PC-3 (cell line): Measurements from ENCODE around the gene IFT172. TPM values are rescaled to one million over a fixed set of nuclear protein-coding genes. Genes with fewer than 3 reads are reported as not detected.
A peak's percentile ranks its signal among the peaks of the same experiment; 100 is the strongest.

Experiments
- ATAC-seq: fragments of 200-7000 bp; cut with Tn5 transposase; 2 replicates; pipeline ENCODE4 v1.9.1; 2020; ENCODE audit warnings: mild to moderate bottlenecking, moderate library complexity
- BruUV-seq: library from RNA; stranded (reverse); fragments of 400-500 nt; replicated peaks from 2 replicates; lab custom pipeline; 2021; lab: Mats Ljungman, UMichigan
- CTCF ChIA-PET: fragments of 300-600 bp; sonication (Branson Sonifier 250); formaldehyde crosslinking; loops from one replicate; lab custom pipeline; 2022; ENCODE audit warnings: antibody characterized with exemption; lab: Charles Lee
- POLR2A ChIA-PET: fragments of 300-600 bp; sonication (Branson Sonifier 250); formaldehyde crosslinking; loops from one replicate; lab custom pipeline; 2022; ENCODE audit warnings: antibody characterized with exemption; ENCODE audit not compliant: unreplicated experiment; lab: Charles Lee
- DNase-seq: peaks from one replicate; pipeline ENCODE4 v3.0.0-alpha.2; 2015
- H2AFZ ChIP-seq: fragments of 300-600 bp; sonication (generic); 2 replicates; pipeline ENCODE4 v1.6.0; 2016; ENCODE audit warnings: antibody characterized with exemption, low read length
- H3F3A ChIP-seq: fragments of 300-600 bp; sonication (generic); one replicate; pipeline ENCODE4 v1.6.0; 2017; ENCODE audit warnings: antibody characterized with exemption, low read length, control low read depth, mild to moderate bottlenecking; ENCODE audit not compliant: unreplicated experiment
- H3K27ac ChIP-seq: fragments of 300-600 bp; sonication (generic); 2 replicates; pipeline ENCODE4 v1.5.1; 2016; ENCODE audit warnings: mild to moderate bottlenecking, low read length
- H3K27me3 ChIP-seq: fragments of 300-600 bp; sonication (generic); 2 replicates; pipeline ENCODE4 v1.6.1; 2016; ENCODE audit warnings: low read length, mixed read lengths
- H3K36me3 ChIP-seq: fragments of 300-600 bp; sonication (generic); 2 replicates; pipeline ENCODE4 v1.6.1; 2016; ENCODE audit warnings: low read depth, mixed run types, low read length, mixed read lengths
- H3K4me1 ChIP-seq: fragments of 300-600 bp; sonication (generic); 2 replicates; pipeline ENCODE4 v1.5.1; 2016; ENCODE audit warnings: low read length; ENCODE audit not compliant: insufficient read depth
- H3K4me2 ChIP-seq: fragments of 300-600 bp; sonication (generic); 2 replicates; pipeline ENCODE4 v1.6.0; 2016; ENCODE audit warnings: low read length
- H3K4me3 ChIP-seq: fragments of 300-600 bp; sonication (generic); 2 replicates; pipeline ENCODE4 v1.5.1; 2016; ENCODE audit warnings: mild to moderate bottlenecking, low read length, mixed read lengths
- H3K79me2 ChIP-seq: fragments of 300-600 bp; sonication (generic); 2 replicates; pipeline ENCODE4 v1.6.1; 2017; ENCODE audit warnings: low read length, mixed read lengths
- H3K9ac ChIP-seq: fragments of 300-600 bp; sonication (generic); 2 replicates; pipeline ENCODE4 v1.6.0; 2016; ENCODE audit warnings: mild to moderate bottlenecking, low read length
- H3K9me2 ChIP-seq: fragments of 300-600 bp; sonication (generic); replicated peaks from 2 replicates; pipeline ENCODE4 v1.6.1; 2016; ENCODE audit warnings: mixed run types, low read length, mixed read lengths
- H3K9me3 ChIP-seq: fragments of 300-600 bp; sonication (generic); 2 replicates; pipeline ENCODE4 v1.6.1; 2016; ENCODE audit warnings: low read length, mixed read lengths
- H4K20me1 ChIP-seq: fragments of 300-600 bp; sonication (generic); 2 replicates; pipeline ENCODE4 v1.6.1; 2016; ENCODE audit warnings: low read length, mixed read lengths
- CTCF ChIP-seq: fragments of 300-600 bp; sonication (generic); conservative IDR thresholded peaks from 2 replicates; pipeline ENCODE4 v1.5.1; 2017; ENCODE audit warnings: antibody characterized with exemption, low read depth, mild to moderate bottlenecking, low read length
- EZH2 ChIP-seq: fragments of 300-600 bp; sonication (generic); IDR thresholded peaks from one replicate; pipeline ENCODE4 v1.6.1; 2017; ENCODE audit warnings: antibody characterized with exemption, mild to moderate bottlenecking, low read length; ENCODE audit not compliant: unreplicated experiment
- EZH2phosphoT487 ChIP-seq: fragments of 300-600 bp; sonication (generic); IDR thresholded peaks from 2 replicates; pipeline ENCODE4 v1.6.1; 2018; ENCODE audit warnings: mild to moderate bottlenecking, antibody characterized with exemption, low read length, borderline replicate concordance
- intact Hi-C: fragments of 100-400 bp; cut with micrococcal nuclease; formaldehyde crosslinking; loops from 2 replicates; pipeline ENCODE4 v1.9.0; 2023
- total RNA-seq: library from RNA; depleted of rRNA; stranded (reverse); fragments of >200 nt; gene quantifications from 2 replicates; pipeline ENCODE4 v1.2.3, GENCODE V29; 2014

Gene IFT172
- total RNA-seq, 1 experiment from 2014 or later = 22.9 TPM

GRCh38 chr2:27407798-27408491 lies 81.6 kb downstream of the IFT172 start:
- BruUV-seq = no TSS peak
- H3K9ac ChIP-seq = peak overlapping the region; percentile 91
- TF ChIP-seq CTCF (peak; percentile 71), EZH2phosphoT487 (no peak), EZH2 (no peak)
- no peaks in the 10 kb centered on the region for H3K9me2 ChIP-seq
- ATAC-seq (no peak), DNase-seq (peak; percentile 72)
- no peak overlapping the region for H2AFZ ChIP-seq
- POLR2A ChIA-PET = interaction anchor here (0.6 to 0.7 kb wide), 2 partner anchors 21 to 163 kb away, joined by 4 to 6 read pairs; partner anchors contain the start of gene NRBP1
- intact Hi-C loops = loop anchor here (1.0 to 10.0 kb wide), 3 partner anchors 221 to 275 kb away; partner anchors contain the start of genes CCDC121 and GPN1
- H3K4me1 ChIP-seq = peaks cover 21% of the 10 kb centered on the region; the same call in 1 of the 2 replicates
- H3K79me2 ChIP-seq = peaks cover 64% of the 10 kb centered on the region
- no peak overlapping the region for H3K27ac ChIP-seq
- peak overlapping the region; percentile 77 for H3K4me3 ChIP-seq
- no peaks in the 10 kb centered on the region for H3K9me3 ChIP-seq
- no peaks in the 10 kb centered on the region for H3F3A ChIP-seq
- peaks cover 3% of the 10 kb centered on the region; the same call in 1 of the 2 replicates for H3K36me3 ChIP-seq
- H3K27me3 ChIP-seq = no peaks in the 10 kb centered on the region
- CTCF ChIA-PET = interaction anchor here (0.6 to 1.0 kb wide), 2 partner anchors 22 to 48 kb away, joined by 3 to 5 read pairs; no protein-coding TSS in a partner anchor
- H3K4me2 ChIP-seq = peak overlapping the region; percentile 96
- H4K20me1 ChIP-seq = peaks cover 27% of the 10 kb centered on the region

- H3K79me2 ChIP-seq = peaks cover 99% of the 10 kb centered on the region
- no peak for ATAC-seq
- H3K9me3 ChIP-seq = no peaks in the 10 kb centered on the region
- H3K9me2 ChIP-seq = no peaks in the 10 kb centered on the region
- ChIA-PET CTCF (no interaction called here), POLR2A (interaction anchor here (0.6 kb wide), 1 partner anchor 56 kb away, joined by 6 read pairs; no protein-coding TSS in a partner anchor)
- H3K9ac ChIP-seq = no peak overlapping the region
- TF ChIP-seq EZH2 (no peak), EZH2phosphoT487 (no peak), CTCF (no peak)
- H3K4me2 ChIP-seq = no peak overlapping the region
- no peaks in the 10 kb centered on the region for H3F3A ChIP-seq
- peaks cover 32% of the 10 kb centered on the region for H4K20me1 ChIP-seq
- H3K27ac ChIP-seq = no peak overlapping the region
- intact Hi-C loops = loop anchor here (10.0 kb wide), 1 partner anchor 254 kb away; no protein-coding TSS in a partner anchor
- DNase-seq = no peak
- no peak overlapping the region for H2AFZ ChIP-seq
- no TSS peak for BruUV-seq
- no peak overlapping the region for H3K4me3 ChIP-seq
- no peaks in the 10 kb centered on the region for H3K4me1 ChIP-seq
- no peaks in the 10 kb centered on the region for H3K27me3 ChIP-seq
- peaks cover 10% of the 10 kb centered on the region; the same call in 1 of the 2 replicates for H3K36me3 ChIP-seq
Measured at GRCh38 chr2:27400348-27401135, 89.0 kb downstream of the IFT172 start.
